Measurements from ENCODE around the gene MYCBPAP.

Gene MYCBPAP

GRCh38 chr17:50558941-50559614 lies 50.8 kb downstream of the MYCBPAP start:
- no peak for DNase-seq

- DNase-seq = no peak
Observed at GRCh38 chr17:50559674-50560184, 51.5 kb downstream of the MYCBPAP start.

- peak; percentile 94 for DNase-seq
Observed at GRCh38 chr17:50560185-50560824, 52.1 kb downstream of the MYCBPAP start, which contains the start of gene CACNA1G. CACNA1G (plus strand) TSS chr17:50560715; CDS start chr17:50561460, 745 bp downstream.

- DNase-seq = no peak
Observed at GRCh38 chr17:50560931-50561745, 52.9 kb downstream of the MYCBPAP start.

- DNase-seq = no peak
Observed at GRCh38 chr17:50561746-50562141, 53.5 kb downstream of the MYCBPAP start.

GRCh38 chr17:50562242-50563091 lies 54.2 kb downstream of the MYCBPAP start:
- no peak for DNase-seq

GRCh38 chr17:50563092-50563511 lies 54.9 kb downstream of the MYCBPAP start:
- DNase-seq = no peak

- DNase-seq = no peak
Observed at GRCh38 chr17:50564916-50565315, 56.7 kb downstream of the MYCBPAP start.

- DNase-seq = no peak
Observed at GRCh38 chr17:50565402-50566350, 57.4 kb downstream of the MYCBPAP start.

- DNase-seq = no peak
Observed at GRCh38 chr17:50566886-50567285, 58.6 kb downstream of the MYCBPAP start.

- no peak for DNase-seq
Observed at GRCh38 chr17:50568659-50569058, 60.4 kb downstream of the MYCBPAP start.

GRCh38 chr17:50569592-50569991 lies 61.4 kb downstream of the MYCBPAP start:
- no peak for DNase-seq

GRCh38 chr17:50570032-50570431 lies 61.8 kb downstream of the MYCBPAP start:
- no peak for DNase-seq

- DNase-seq = no peak
Observed at GRCh38 chr17:50570528-50570927, 62.3 kb downstream of the MYCBPAP start.

GRCh38 chr17:50571681-50572080 lies 63.4 kb downstream of the MYCBPAP start:
- DNase-seq = no peak

GRCh38 chr17:50572541-50572940 lies 64.3 kb downstream of the MYCBPAP start:
- no peak for DNase-seq

GRCh38 chr17:50573866-50574611 lies 65.8 kb downstream of the MYCBPAP start:
- no peak for DNase-seq

- DNase-seq = peak; percentile 41
Observed at GRCh38 chr17:50575581-50576210, 67.5 kb downstream of the MYCBPAP start.

GRCh38 chr17:50576864-50577263 lies 68.6 kb downstream of the MYCBPAP start:
- DNase-seq = no peak

GRCh38 chr17:50577451-50577954 lies 69.3 kb downstream of the MYCBPAP start:
- DNase-seq = no peak
